Liver (tissue), 9 donors: ENCODE data around the gene POLR3H. TPM values are rescaled to one million over a fixed set of nuclear protein-coding genes. Genes with fewer than 3 reads are reported as not detected.

Experiments used
- DNase-seq: peaks from one replicate; pipeline ENCODE4 v3.0.0-alpha.2; 2017; ENCODE audit warnings: low spot score
- H3K27ac ChIP-seq, 2 donors: one replicate each; pipeline ENCODE4 v1.7.0; 2013; ENCODE audit warnings: inconsistent platforms in 2 of 2, low read length in 2 of 2, control low read depth in 1 of 2, low read depth in 1 of 2, mild to moderate bottlenecking in 1 of 2
- H3K27me3 ChIP-seq, 4 donors: one replicate each; pipeline versions ENCODE4 v1.6.1 to v1.7.0; 2013; ENCODE audit warnings: low read length in 3 of 4, inconsistent platforms in 1 of 4, mild to moderate bottlenecking in 1 of 4, moderate library complexity in 1 of 4; ENCODE audit not compliant: control insufficient read depth in 4 of 4, insufficient read depth in 4 of 4
- H3K36me3 ChIP-seq, 4 donors: one replicate each; pipeline versions ENCODE4 v1.6.1 to v1.7.0; 2013; ENCODE audit warnings: low read length in 3 of 4, mild to moderate bottlenecking in 3 of 4, low read depth in 1 of 4, moderate library complexity in 1 of 4; ENCODE audit not compliant: control insufficient read depth in 4 of 4, insufficient read depth in 3 of 4
- H3K4me1 ChIP-seq, 4 donors: one replicate each; pipeline versions ENCODE4 v1.6.1 to v1.7.0; 2013; ENCODE audit warnings: low read length in 3 of 4, mild to moderate bottlenecking in 3 of 4, moderate library complexity in 1 of 4; ENCODE audit not compliant: control insufficient read depth in 4 of 4, insufficient read depth in 4 of 4
- H3K4me3 ChIP-seq, 3 donors: one replicate each; pipeline versions ENCODE4 v1.6.1 to v1.7.0; 2013; ENCODE audit warnings: low read length in 3 of 3, control low read depth in 1 of 3, low read depth in 1 of 3, mild to moderate bottlenecking in 1 of 3
- H3K9ac ChIP-seq, 2 donors: one replicate each; pipeline ENCODE4 v1.7.0; 2013; ENCODE audit warnings: low read length in 2 of 2, mild to moderate bottlenecking in 2 of 2, moderate library complexity in 2 of 2, control low read depth in 1 of 2, low read depth in 1 of 2
- H3K9me3 ChIP-seq, 4 donors: one replicate each; pipeline versions ENCODE4 v1.6.1 to v1.7.0; 2013; ENCODE audit warnings: low read length in 3 of 4; ENCODE audit not compliant: control insufficient read depth in 4 of 4
- EGR1 ChIP-seq, 2 donors: IDR thresholded peaks; 2 replicates each; pipeline ENCODE4 v1.6.1; 2016 to 2018; ENCODE audit warnings: antibody characterized with exemption in 2 of 2, low read depth in 2 of 2
- FOXA1 ChIP-seq: IDR thresholded peaks from 2 replicates; pipeline ENCODE4 v1.6.1; 2016; ENCODE audit warnings: antibody characterized with exemption
- FOXA2 ChIP-seq: IDR thresholded peaks from 2 replicates; pipeline ENCODE4 v1.6.1; 2016; ENCODE audit warnings: antibody characterized with exemption
- GABPA ChIP-seq, 2 donors: IDR thresholded peaks in 1 of 2; conservative IDR thresholded peaks in 1 of 2; 2 replicates each; pipeline ENCODE4 v1.6.1; 2016; ENCODE audit warnings: antibody characterized with exemption in 2 of 2, mild to moderate bottlenecking in 1 of 2, moderate library complexity in 1 of 2
- HNF4A ChIP-seq, 2 donors: conservative IDR thresholded peaks; 2 replicates each; pipeline ENCODE4 v1.6.1; 2016; ENCODE audit warnings: antibody characterized with exemption in 2 of 2, mild to moderate bottlenecking in 2 of 2
- HNF4G ChIP-seq: IDR thresholded peaks from 2 replicates; pipeline ENCODE4 v1.6.1; 2016; ENCODE audit warnings: antibody characterized with exemption
- JUND ChIP-seq, 2 donors: IDR thresholded peaks; 2 replicates each; pipeline ENCODE4 v1.6.1; 2016; ENCODE audit warnings: antibody characterized with exemption in 2 of 2
- NR2F2 ChIP-seq: IDR thresholded peaks from 2 replicates; pipeline ENCODE4 v1.6.1; 2016; ENCODE audit warnings: antibody characterized with exemption
- RAD21 ChIP-seq, 2 donors: IDR thresholded peaks; 2 replicates each; pipeline ENCODE4 v1.6.1; 2016; ENCODE audit warnings: antibody characterized with exemption in 2 of 2, mild to moderate bottlenecking in 2 of 2
- REST ChIP-seq: IDR thresholded peaks from 2 replicates; pipeline ENCODE4 v1.6.1; 2016; ENCODE audit warnings: antibody characterized with exemption, mild to moderate bottlenecking
- RXRA ChIP-seq, 2 donors: IDR thresholded peaks; 2 replicates each; pipeline ENCODE4 v1.6.1; 2017 to 2018; ENCODE audit warnings: antibody characterized with exemption in 2 of 2, mild to moderate bottlenecking in 1 of 2
- TAF1 ChIP-seq: conservative IDR thresholded peaks from 2 replicates; pipeline ENCODE4 v1.6.1; 2016; ENCODE audit warnings: antibody characterized with exemption, mild to moderate bottlenecking
- YY1 ChIP-seq: IDR thresholded peaks from 2 replicates; pipeline ENCODE4 v1.6.1; 2016; ENCODE audit warnings: antibody characterized with exemption, mild to moderate bottlenecking
- WGBS: extraction: QIAGEN DNeasy Blood & Tissue Kit; methylation state at CpG from one replicate; pipeline ENCODE4 v1.1.7; 2013; 5-methylcytosine and 5-hydroxymethylcytosine counted together
- polyA plus RNA-seq, 2 donors: library from polyadenylated mRNA; stranded (reverse) in 1 of 2; unstranded in 1 of 2; fragments of 200-250 nt in 1 of 2; fragments of >200 nt in 1 of 2; fragmentation: Nextera tagmentation in 1 of 2; extraction: Ambion mirVana in 1 of 2; gene quantifications; one replicate each; pipeline versions ENCODE4 v1.2.1 to v1.2.3, GENCODE V29; 2013 to 2015
- total RNA-seq, 2 donors: library from RNA; depleted of rRNA; stranded (reverse); fragments of >200 nt; gene quantifications; one replicate each; pipeline ENCODE4 v1.2.3, GENCODE V29; 2014
- TF ChIP-seq, protein P1 (sequence below): IDR thresholded peaks from 2 replicates; pipeline ENCODE4 v1.6.1; 2016; ENCODE audit warnings: antibody characterized with exemption
- TF ChIP-seq, protein P2 (sequence below): fragments of 150-350 bp; IDR thresholded peaks from 2 replicates; pipeline ENCODE4 v1.5.1; 2017; ENCODE audit warnings: improper control_type of control experiment, low read depth, low read length; ENCODE audit not compliant: missing input control
- TF ChIP-seq, protein P3 (sequence below): IDR thresholded peaks from 2 replicates; pipeline ENCODE4 v1.6.1; 2016; ENCODE audit warnings: antibody characterized with exemption
- donor health status: healthy.
- donor health status: healthy.
- donor health status: healthy.
- donor health status: healthy.
- donor health status: healthy.

The POLR3H gene
- total and polyA plus RNA-seq, 4 donors: 11.7 to 37.7 (median 27.1) TPM

DNA sequence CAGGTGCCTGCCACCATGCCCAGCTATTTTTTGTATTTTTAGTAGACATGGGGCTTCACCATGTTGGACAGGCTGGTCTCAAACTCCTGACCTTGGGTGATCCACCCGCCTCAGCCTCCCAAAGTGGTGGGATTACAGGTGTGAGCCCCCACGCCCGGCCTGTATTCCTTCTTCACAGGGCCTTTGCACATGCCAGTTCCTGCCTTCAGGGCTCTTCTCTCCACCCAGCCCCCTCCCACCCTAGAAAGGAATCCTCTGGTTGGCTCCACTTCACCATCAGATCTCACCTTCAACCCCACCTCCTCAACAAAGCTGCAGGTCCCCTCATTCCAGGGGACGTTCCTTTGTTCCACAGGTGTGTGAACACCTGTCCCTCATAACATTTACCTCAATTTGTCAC is 2.0 kb downstream of the POLR3H start:
- Histone ChIP-seq H3K9me3 (no peaks in the 10 kb centered on the region), H3K9ac (no peak overlapping the region), H3K36me3 (peaks cover 0 to 11% (median 1%) of the 10 kb centered on the region in 4 donors), H3K27me3 (no peaks in the 10 kb centered on the region), H3K27ac (no peak overlapping the region), H3K4me1 (peaks cover 4 to 46% (median 37%) of the 10 kb centered on the region in 4 donors), H3K4me3 (no peak overlapping the region)
- 96% methylated on average over 4 of the region's 4 CpGs for WGBS
- TF ChIP-seq REST (no peak), JUND (IDR thresholded peaks at IDR 0.05) (no peak), TAF1 (no peak), HNF4A (conservative IDR thresholded peaks at IDR 0.05) (no peak)
- no peak for DNase-seq

GRCh38 chr22:41541484-41541883 is 2.8 kb downstream of the POLR3H start:
- H3K4me1 ChIP-seq: peaks cover 4 to 48% (median 40%) of the 10 kb centered on the region in 4 donors
- TF ChIP-seq EGR1 (IDR thresholded peaks at IDR 0.05; ENCODE audit: low read depth in 2 of 2) (no peak), FOXA1 (no peak), GABPA (IDR thresholded peaks at IDR 0.05 in 1 of 2, conservative IDR thresholded peaks at IDR 0.05 in 1 of 2) (no peak), RAD21 (IDR thresholded peaks at IDR 0.05) (no peak), HNF4A (conservative IDR thresholded peaks at IDR 0.05) (no peak), JUND (IDR thresholded peaks at IDR 0.05) (no peak), RXRA (IDR thresholded peaks at IDR 0.05) (no peak), FOXA2 (no peak), HNF4G (no peak), NR2F2 (no peak), REST (no peak), TAF1 (no peak), YY1 (no peak)
- TF ChIP-seq, protein P1, sequence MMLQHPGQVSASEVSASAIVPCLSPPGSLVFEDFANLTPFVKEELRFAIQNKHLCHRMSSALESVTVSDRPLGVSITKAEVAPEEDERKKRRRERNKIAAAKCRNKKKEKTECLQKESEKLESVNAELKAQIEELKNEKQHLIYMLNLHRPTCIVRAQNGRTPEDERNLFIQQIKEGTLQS: no peak
- TF ChIP-seq, protein P2, sequence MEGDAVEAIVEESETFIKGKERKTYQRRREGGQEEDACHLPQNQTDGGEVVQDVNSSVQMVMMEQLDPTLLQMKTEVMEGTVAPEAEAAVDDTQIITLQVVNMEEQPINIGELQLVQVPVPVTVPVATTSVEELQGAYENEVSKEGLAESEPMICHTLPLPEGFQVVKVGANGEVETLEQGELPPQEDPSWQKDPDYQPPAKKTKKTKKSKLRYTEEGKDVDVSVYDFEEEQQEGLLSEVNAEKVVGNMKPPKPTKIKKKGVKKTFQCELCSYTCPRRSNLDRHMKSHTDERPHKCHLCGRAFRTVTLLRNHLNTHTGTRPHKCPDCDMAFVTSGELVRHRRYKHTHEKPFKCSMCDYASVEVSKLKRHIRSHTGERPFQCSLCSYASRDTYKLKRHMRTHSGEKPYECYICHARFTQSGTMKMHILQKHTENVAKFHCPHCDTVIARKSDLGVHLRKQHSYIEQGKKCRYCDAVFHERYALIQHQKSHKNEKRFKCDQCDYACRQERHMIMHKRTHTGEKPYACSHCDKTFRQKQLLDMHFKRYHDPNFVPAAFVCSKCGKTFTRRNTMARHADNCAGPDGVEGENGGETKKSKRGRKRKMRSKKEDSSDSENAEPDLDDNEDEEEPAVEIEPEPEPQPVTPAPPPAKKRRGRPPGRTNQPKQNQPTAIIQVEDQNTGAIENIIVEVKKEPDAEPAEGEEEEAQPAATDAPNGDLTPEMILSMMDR: no peak
- TF ChIP-seq, protein P3, sequence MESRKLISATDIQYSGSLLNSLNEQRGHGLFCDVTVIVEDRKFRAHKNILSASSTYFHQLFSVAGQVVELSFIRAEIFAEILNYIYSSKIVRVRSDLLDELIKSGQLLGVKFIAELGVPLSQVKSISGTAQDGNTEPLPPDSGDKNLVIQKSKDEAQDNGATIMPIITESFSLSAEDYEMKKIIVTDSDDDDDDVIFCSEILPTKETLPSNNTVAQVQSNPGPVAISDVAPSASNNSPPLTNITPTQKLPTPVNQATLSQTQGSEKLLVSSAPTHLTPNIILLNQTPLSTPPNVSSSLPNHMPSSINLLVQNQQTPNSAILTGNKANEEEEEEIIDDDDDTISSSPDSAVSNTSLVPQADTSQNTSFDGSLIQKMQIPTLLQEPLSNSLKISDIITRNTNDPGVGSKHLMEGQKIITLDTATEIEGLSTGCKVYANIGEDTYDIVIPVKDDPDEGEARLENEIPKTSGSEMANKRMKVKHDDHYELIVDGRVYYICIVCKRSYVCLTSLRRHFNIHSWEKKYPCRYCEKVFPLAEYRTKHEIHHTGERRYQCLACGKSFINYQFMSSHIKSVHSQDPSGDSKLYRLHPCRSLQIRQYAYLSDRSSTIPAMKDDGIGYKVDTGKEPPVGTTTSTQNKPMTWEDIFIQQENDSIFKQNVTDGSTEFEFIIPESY: no peak
- no peaks in the 10 kb centered on the region for H3K9me3 ChIP-seq
- no peaks in the 10 kb centered on the region for H3K27me3 ChIP-seq
- H3K4me3 ChIP-seq: no peak overlapping the region
- peak overlapping the region in 1 of 2 donors; percentile 7 for H3K27ac ChIP-seq
- H3K9ac ChIP-seq: no peak overlapping the region
- 75% methylated on average over 3 of the region's 3 CpGs for WGBS
- DNase-seq: no peak
- peaks cover 0 to 12% (median 1%) of the 10 kb centered on the region in 4 donors for H3K36me3 ChIP-seq
